ELR (cell line): ENCODE results near the gene EYS.

Source experiments
- DNase-seq: peaks from one replicate; pipeline ENCODE4 v3.0.0-alpha.2; 2015; ENCODE audit warnings: low read depth

Gene EYS

DNA sequence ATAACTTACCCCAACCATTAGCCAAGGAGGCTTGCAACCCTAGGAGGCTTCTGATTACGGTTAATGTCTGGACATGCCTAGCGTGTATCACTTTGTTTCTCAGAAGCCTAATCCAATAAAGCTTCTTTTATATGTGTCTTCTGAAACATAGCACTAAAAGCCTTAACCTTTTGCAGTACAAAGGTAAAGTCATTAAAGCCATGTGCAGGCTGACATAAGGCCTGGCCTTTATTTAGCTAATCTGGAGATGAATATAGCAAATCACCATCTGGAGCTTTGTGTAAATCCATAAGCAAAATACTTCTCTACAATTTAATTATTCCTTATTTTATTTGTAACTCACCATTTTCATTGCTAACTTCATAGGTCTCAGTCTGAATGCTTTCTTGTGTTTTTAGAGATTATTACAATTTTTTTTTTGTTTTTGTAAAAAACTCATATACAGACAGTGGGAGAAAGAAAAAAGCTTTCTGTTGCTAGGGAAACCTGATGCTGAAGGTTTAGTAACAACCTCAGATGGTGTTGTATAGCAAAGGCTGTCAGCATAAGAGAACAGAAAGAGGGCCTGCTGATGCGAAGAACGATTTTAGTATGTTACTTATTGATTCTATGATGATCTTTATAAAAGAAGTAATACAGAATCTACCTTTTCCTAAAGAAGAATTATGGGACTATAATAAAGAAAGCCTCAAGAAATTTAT lies at the start of gene EYS:
Gene EYS, minus strand, starts transcription at position 101 of the 701 bp plus-strand sequence. CDS start 211,816 bp downstream, outside the sequence.
- no peak for DNase-seq

DNA sequence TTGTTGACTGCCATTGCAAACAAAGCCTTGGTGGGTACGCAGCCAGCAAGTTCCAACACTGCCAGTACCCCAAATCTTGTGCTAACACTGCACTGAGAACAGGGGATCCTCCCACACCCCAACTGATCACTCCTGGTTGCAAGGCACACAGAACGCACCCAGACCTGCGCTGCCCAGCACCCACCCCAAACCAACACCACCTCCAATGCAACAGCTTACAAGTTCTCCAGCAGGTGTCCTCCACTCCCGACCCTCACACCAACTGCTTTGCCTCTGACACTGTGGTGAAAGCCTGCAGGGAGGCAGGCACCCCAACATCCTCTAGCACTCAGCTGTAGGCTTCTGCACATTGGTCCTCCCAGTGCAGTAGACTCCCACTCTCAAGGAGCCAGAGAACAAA lies 39.3 kb upstream of the EYS start:
- no peak for DNase-seq

DNA sequence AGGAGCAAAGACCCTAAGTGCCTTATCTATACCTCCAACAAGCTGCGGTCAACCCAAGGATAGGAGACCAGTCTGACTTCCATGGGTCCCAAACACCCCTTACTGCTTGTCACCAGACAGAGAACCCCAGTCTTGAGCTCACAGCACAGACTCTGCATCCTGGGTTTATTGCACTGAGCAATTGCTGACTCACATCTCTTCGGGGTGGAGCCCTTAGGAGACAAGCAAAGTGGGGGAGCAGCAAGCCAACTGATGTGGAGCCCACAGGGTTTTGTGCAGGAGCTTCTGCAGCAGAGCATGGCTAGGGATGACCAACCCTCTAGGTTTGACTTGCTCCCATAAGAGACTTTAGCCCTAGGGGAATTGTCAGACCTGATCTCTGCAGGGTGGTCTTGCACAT lies 38.6 kb upstream of the EYS start:
- no peak for DNase-seq

DNA sequence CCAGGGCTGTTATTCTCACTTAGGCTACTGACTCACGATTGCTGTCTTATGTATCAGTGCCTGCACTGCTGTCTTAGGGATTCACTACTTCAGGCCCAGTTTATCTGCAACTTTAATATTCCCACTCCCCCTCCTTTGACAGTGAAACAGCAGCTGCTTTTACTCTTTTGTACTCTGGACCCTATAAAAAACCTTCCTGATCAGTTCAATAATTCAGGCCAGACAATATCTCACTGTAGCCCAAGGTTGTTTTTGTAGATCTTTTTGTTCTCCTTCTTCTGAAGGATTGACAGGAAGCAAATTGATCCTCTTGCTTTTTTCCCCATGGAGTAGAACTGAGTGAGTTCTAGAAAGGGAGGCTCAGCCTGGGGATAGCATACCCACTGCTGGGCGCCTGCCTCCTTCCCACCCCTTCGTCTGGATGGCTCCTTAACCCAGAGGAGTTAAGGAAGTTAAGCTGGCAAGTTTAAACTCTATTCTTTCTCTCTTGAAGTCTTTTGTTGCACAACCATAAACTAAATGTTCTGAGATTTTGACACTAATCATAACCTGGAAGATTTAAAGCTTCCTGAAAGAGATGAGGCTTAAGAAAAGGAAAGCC lies 22.0 kb upstream of the EYS start:
- no peak for DNase-seq

DNA sequence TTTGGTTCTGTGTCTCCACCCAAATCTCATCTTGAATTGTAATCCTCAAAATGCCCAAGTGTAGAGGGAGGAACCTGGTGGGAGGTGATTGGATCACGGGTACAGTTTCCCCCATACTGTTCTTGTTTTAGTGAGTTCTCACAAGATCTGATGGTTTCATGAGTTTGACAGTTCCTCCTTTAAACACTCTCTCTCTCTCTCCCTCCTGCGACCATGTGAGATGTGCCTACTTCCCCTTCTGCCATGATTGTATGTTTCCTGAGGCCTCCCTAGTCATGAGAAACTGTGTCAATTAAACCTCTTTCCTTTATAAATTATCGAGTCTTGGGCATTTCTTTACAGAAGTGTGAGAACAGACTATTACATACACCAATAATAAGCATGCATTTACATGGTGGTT lies 12.1 kb upstream of the EYS start:
- DNase-seq: no peak

DNA sequence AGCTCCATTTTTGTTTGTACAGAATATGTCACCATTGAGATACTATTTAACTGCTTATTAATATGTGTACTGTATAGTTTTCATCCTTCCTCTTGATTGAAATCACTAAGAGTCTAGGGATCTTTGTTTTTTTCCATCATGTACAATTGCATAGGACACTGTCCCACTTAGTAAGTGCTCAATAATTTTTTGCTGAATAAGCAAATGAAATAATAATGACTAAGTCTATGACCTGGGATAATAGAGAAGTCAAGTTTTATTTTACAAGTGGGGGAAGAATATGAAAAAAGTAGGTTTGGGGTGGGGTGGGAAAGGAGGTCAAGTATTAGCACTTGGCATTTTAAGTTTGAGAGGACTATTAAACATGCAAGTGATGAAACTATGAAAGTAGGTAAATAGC lies 4.5 kb upstream of the EYS start:
- DNase-seq: no peak

DNA sequence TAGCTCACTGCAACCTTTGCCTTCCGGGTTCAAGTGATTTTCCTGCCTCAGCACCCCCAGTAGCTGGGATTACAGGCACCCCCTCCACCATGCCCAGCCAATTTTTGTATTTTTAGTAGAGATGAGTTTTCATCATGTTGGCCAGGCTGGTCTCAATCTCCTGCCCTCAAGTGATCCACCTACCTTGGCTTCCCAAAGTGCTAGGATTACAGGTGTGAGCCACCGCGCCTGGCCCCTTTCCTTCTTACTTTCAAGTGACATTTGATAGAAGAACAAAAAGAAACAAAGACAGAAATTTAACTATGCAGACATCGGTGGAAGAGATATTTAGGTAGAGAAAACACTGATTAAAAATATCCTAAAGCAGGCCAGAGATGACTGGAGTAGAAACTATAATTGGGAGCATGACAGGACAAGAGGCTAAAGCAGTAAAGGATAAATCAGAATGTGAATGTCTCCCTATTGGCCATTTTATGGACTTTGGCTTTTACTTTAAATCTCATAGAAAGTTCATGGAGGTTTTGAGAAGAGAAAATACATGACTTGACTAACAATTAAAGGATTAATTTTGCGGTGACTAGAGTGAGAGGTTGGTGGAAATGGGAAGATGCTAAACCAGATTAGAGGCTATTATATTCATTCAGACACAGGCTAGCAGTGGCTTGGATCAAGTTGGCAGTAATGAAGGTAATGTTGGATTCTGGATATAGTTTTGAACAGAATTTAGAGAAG lies 2.2 kb upstream of the EYS start:
- no peak for DNase-seq

DNA sequence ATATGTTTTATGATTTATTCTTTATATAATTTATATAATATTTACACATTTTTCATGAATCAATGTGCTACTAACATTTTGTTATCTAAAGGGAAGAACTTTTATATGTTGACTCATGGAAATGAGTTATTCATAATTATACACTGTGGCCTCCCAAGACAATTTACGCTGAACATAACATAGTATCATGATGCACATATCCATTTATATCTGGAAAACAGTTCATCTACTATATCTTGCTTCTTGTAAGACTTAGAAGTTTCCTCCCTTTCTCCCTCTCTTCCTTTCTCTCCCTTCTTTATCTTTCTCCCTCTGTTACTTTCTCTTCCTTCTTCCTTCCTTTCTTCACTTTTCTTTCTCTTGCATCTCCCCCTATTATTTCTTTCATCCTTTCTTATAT lies 1.1 kb upstream of the EYS start:
- DNase-seq: no peak

DNA sequence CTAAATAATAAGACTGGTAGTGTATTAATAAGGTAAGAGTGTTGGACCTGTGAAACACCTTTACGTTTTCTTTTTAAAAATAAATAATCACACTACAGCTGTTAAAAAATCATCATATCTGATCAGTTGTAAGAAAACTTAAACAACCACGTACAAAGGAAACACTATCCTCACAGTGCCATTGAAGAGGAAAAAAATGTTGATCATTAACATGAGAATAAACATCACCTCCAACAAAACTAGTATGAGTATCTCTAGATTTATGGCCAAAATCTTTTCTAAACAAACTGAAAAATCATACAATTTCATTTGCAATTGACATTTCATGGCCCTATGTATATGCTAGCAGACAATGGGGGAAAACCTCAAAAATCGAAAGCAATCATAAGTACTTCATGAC lies 590 bp downstream of the EYS start:
- DNase-seq: no peak

DNA sequence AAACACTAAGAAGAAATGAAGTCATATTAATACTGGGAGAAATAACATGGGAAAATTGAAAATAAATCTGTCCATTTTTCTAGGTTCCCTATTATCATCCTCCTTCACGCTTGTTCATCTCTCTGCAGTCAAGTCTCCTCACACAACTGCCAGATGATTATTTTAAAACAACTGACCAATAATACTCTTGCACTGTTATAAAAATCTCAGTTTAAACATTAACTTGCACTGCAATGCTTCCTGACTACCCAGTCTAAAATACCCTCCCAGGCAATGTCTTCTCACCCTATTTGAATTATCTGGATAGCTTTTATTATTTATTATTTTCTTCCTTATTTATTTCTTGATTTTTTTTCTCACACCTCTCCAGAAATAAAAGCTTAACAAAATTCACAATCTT lies 5.7 kb downstream of the EYS start:
- no peak for DNase-seq

DNA sequence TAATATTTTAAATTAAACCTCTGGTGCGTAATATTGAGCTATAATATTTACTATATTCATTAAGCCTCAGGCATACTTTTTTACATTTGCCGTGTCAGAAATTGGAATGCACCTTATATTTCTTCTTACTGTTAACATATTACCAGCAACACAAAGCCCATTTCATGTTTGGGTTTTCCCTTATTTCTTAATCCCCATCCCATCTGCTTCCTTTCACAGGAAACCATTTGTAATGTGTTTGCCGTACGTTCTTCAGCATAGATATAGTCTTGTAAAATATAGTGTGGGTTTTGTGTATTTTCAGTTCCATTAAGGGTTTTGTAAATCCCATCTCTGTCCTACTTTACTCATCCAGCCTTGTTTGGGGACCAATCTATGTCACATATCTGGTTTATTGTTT lies 6.5 kb downstream of the EYS start:
- DNase-seq: no peak

DNA sequence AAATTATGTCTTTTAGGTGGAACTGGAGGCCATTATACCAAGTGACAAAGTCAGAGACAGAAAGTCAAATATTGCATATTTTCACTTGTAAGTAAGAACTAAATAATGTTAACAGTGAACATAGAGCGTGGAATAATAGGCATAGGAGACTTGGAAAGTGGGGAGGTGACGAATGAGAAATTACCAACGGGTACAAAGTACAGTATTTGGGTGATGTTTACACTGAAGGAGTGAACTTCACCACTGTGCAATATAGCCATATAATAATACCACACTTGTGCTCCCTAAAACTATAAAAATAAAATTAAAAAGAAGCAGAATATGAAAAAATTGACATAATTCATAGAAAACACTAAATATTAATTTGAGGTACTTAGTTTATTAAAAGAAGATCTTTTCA lies 14.9 kb downstream of the EYS start:
- no peak for DNase-seq

DNA sequence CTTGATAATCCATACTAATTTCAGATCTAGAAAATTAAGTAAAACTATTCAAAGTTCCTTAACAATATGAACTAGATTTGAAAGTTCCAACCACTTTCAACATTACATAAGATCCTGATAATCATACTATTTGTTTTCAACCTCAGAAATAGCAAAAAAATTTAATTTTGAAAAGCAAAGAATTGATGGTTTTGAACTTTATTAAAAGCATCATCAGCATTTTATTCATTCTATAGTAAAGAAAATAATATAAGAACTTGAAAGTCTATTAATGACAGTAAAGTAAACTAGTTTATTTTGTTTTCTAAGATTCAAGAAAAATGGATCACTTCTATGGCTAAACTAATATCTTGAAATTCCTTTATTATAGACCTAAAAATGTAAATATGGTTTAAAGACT lies 26.8 kb downstream of the EYS start:
- DNase-seq: no peak

DNA sequence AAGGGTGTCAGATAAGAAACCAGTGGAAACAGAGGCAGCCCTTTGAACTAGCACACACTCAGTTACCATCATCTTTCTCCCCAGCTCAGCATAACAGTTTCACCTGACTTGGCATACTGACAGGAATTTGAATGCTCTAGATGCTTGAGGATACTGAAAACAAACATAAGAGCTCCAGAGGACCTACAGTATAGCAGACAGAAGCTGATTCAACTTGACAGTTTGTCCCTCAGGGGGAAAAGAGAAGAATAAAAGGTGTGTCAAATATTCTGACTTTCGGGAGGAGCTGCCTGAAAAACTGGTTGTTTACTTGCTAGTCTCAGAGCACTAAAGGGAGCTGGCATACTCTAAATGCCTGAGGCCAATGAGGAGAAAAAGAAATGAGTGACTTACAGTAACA lies 35.1 kb downstream of the EYS start:
- no peak for DNase-seq

DNA sequence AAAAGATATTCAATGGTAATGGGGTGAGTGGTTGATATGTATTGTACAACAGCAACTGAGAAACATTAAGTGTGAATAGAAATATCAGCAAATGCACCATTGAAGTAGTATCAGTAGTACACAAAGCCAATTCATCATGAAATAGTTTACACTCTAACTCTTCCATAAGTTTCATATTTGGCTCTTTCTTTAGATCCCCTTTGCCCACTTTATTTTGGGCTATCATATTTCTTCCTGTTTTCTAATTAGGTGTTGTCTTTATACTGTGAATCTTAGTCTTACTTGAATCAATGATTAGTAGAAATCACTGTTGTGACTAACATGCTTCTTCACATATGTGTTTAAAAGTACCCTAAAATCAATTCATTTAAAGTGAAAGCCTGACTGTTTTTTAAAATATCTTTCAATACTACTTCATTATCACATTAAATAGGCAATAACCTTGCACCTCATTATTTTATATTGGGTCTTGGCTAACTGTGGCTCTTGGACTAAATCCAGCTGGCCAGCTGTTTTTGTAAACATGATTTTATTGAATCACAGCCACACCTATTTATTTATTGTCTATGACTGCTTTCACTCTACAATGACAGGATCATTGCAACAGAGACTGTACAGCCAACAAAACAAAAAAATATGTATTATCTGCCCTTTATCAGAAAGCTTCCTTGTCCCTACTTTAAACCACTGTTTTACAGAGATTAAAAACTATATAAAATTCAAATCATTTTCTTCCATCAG lies 38.9 kb downstream of the EYS start:
- no peak for DNase-seq

DNA sequence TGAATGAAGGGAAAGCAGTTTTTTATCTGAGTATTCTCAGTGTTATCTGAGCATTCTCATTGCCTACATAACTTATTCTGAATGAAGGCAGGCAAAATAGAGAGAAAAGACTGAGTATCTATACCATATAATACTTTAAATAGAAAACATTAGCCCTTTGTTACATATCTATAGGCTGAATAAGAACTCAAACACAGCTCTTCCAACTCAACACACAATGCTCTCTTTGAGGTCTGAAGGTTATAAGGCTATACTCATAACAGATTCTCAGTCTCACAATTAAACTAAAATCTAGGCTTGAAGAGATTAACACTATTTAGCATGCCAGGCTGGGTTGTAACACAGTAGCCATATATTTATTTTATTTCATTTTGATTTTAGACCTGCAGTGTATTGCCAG lies 56.9 kb downstream of the EYS start:
- no peak for DNase-seq

DNA sequence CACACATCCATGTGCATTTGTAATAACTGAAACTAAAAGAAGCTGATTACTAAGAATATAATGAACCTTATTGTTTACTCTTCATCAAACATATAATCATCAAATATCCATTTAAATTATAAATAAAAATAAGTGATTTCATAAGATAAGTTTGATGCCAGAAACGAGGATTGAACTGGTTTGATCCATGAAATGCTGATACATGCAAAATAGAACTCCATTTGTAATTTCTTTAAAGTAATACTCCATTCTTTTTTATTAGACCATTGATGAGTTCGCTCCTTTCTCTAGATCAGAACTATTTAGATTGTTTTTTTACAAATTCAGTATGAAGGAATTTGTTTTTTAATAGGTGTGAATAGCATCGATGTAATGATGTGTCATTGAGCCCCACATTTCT lies 57.6 kb downstream of the EYS start:
- DNase-seq: no peak

DNA sequence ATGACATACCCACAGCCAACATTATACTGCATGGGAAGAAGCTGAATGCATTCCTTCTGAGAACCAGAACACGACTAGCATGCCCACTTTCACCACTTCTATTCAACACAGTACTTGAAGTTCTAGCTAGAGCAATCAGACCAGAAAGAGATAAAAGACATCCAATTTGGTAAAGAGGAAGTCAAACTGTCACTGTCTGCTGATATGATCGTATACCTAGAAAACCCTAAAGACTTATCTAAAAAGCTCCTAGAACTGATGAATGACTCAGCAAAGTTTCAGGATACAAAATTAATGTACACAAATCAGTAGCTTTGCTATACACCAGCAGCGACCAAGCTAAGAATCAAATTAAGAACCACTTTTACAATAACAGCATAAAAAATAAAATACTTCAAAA lies 60.5 kb downstream of the EYS start:
- no peak for DNase-seq

DNA sequence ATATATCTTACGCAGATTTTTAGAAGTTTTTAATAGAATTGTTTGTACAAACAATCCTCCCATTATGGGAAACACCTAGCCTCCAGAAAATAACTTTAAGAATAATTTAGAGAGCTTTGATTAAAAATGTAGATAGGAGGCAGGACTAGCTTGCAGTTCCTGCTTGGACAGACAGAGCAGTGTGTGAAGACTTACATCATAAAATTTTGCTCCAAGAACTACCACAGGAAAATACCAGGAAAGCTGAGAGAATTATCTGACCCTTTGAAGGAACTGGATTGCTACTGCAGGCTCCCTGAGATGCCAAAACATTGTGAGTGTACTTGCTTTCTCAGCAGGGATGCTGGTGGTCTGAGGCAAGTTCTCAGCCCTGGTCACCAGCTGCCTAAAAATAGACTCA lies 64.2 kb downstream of the EYS start:
- no peak for DNase-seq

DNA sequence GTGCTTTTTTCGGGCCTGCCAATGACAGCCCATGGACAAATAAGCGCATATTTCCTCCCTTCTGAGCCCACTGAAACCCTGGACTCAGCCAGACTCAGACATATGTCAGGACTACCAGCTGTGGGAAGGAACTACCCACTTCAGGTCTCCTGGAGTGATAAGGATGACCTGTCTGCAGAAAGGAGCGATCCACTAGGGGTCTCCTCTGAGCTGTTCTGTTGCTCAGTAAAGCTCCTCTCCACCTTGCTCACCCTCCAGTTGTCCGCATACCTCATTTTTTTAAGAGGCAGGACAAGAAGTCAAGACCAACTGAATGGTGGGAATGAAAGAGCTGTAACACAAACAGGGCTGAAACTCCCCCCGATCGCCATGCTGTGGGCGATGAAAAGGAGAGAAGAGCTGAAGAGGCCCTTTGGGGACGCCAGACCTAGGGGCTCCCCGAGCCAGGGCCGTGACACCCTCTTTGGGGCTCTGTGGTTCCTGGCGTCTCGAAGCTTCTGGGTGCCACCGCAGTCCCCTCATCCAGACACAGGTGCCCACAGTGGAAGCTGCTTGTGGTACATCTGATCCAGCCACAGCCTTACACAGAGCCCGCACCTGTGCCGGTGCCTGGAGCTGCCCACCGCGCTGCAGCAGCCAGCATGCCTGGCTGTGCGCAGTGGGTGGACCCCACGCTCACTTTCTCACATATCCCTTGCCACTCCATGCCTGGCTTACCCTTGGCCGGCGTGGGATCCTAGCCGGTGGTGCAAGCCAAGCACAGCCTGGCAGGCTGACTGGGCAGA lies 68.8 kb downstream of the EYS start:
- DNase-seq: no peak

DNA sequence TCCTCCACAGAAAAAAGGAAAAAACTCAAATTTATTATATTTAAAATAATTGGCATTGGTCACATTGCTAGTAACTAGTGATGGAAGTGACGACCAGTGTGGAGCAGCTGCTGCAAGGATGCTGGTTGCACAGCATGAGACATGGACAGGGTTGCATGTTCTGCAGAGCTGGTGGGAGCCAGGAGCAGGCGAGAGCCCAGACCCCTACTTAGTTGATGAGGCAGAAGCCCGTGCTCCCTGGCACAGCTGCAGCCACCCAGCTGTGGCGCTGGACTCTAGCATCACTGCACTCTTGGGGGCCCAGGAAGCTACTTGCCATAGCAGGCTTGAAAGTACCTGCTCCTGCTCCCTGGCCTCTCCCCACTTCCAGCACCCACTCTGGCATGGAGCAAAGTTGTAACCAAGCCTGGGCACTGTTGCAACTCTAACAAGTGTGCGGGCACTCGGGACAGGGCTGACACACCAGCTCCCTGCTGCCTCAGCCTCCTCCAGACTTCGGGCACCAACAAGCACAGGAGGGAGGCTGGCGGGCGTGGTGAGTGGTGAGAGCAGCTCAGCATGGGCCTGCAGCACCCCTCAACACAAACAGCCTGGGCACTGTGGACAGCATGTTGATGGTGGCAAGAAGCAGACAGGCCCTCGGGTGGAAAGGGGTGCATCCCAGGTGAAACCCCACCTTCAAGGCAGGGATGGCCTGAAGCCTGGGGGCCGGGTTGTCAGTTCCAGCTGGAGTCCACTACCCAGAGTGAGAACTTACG lies 69.6 kb downstream of the EYS start:
- DNase-seq: no peak
